Tongue (tissue), 2 donors: ENCODE measurements around the gene PLGRKT. TPM values are rescaled to one million over a fixed set of nuclear protein-coding genes. Genes with fewer than 3 reads are reported as not detected.
"Not testable (repeated sequence)": the region's sequence is repeated elsewhere in the genome, so short reads cannot be mapped to it uniquely, and the experiment has no call there.

ENCODE experiments used
- DNase-seq: peaks from one replicate; pipeline ENCODE4 v3.0.0-alpha.2; 2015
- total RNA-seq: library from RNA; depleted of rRNA; stranded (reverse); fragments of >200 nt; gene quantifications from one replicate; pipeline ENCODE4 v1.2.3, GENCODE V29; 2014

Gene PLGRKT
- total RNA-seq, 1 donor from 2014 or later: 44.1 TPM

DNA sequence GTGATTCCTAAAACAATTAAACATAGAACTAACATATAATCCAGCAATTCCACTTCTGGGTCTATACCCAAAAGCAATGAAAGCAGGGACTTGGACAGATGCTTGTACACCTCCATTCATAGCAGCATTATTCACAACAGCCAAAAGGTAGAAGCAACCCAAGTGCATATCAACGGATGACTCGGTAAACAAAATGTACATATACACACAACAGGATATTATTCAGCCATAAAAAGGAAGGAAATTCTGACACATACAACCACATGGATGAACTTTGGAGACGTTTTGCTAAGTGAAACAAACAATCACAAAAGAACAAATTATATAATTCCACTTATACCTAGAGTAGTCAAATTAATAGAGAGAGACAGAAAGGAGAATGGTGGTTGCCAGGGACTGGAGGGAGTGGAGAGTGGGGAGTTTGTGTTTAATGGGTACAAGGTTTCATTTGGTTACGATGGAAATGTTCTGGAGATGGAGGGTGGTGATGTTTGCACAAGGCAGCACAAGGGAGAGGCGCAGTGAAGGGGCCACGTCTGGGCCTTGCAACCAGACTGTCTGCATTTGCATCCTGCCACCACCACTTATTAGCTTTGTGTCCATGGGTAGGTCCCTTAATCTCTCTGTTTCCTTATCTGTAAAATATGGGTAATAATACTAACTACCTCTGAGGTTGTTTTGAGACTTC is 61.8 kb downstream of the PLGRKT start:
- DNase-seq: no peak

DNA sequence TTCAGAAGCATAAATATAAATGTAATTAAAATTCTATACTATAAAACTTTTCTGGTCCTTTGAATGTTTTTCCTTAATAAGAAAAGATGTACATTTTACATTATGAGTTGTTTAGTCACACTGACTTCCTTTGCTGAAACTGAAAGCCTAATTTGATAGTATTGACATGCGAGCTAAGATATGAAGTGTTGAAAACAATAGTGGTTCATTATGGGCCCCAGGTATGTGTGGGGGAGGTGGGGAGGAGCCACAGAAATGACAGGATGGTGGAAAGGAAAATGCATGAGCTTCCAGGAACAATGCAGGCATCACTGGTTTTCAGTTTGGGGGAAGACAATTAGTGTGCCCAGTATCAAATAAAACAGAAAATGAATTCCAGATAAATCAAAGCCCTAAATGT is 62.6 kb downstream of the PLGRKT start:
- DNase-seq: no peak

DNA sequence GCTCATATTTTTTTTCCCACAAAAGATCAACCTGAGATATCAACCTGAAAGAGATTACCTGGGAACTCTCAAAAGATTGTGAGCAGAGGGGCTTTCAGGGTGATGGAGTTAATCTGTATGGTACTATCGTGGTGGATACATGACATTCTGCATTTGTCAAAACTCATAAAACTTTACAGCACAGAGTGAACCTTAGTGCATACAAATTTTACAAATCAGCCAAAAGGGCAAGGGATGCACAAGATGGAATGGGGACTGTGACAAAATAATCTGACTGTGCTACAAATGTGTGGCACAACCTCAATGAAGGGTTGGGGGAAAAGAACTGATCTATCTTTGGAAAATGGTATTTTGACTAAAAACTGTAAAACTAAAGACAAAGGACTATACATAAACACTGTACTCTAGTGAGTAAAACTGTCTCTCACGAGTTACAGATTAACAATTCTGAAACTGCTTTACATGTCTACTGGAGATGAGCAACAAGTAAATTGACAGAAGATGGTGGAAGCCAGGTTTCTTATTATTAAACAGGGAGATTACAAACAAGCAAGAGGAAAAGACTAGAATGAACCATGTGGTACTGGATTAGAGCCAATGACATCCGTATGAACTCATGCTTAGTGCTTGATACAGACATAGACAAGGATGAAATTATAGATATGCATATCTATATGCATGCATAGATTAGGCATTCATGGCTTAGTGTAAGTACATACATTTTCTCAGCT is 73.3 kb downstream of the PLGRKT start:
- DNase-seq: no peak

DNA sequence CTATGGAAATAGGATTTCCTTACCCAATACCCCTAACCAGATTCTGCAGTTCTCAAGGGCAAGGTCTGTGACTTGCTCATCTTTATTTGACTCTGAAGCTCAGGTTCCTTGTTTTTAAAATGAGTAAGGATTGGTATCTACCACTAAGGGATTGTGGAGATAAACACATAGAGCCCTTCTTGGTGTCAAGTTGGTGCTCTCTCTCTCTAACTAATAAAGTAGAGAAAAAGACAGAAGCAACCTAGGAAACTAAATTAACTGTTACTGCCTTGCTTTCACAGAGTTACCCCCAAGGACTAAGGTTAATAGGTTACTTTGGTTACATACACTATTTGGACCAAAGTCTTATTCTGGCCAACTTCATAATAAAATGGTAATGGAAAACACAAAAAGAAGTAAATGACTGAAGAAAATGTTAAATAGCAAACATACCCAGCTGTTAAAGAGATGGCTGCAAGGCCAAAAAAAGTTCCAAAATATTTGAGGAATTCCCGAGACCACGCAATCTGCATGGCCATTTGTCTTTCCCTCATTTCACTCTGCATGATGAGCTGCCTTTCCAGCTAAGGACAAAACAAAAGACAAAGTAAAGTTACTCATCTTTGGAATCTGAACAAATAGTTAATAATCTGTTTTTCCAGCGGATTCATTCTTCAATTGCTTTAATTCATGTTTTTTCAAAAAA is 76.3 kb downstream of the PLGRKT start:
- peak; percentile 22 for DNase-seq

DNA sequence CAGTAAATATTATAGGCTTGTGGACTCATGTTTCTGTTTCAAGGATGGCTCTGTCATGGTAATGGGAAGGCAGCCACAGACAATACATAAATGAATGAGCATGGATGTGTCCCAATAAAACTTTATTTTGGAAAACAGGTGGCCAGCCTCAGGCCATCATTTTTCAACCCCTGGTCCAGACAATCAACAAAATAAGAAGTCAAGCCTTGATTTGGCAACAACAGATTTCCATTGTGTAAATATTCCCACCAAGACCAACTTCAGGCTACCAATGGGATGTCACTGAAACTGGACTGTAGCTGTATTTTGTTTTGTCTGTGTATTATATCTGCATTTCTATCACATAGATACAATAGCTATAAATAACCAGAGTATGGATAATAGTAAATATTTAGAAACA is 77.4 kb downstream of the PLGRKT start:
- no peak for DNase-seq

- DNase-seq: peak; percentile 15
Observed at GRCh38 chr9:5357431-5358105, 80.2 kb downstream of the PLGRKT start.

GRCh38 chr9:5355817-5356216 is 81.9 kb downstream of the PLGRKT start:
- no peak for DNase-seq

DNA sequence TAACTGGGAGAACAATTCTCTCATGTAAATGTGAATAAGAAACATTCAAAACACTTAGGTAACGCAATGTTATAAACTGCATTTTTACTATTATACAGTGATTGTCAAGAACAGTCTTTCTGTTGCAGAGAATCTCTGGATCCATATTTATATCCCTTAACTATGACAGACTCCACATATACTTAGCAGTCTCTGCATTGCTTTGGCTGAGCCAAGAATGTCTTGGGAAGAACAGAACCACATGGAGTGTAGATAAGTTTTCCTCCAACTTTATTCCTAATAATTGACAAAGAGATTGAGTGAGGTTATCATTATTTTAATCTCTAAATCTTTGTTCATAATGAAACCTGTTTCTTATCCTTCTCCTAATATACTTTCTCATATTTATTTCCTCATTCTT is 82.5 kb downstream of the PLGRKT start:
- DNase-seq: no peak

DNA sequence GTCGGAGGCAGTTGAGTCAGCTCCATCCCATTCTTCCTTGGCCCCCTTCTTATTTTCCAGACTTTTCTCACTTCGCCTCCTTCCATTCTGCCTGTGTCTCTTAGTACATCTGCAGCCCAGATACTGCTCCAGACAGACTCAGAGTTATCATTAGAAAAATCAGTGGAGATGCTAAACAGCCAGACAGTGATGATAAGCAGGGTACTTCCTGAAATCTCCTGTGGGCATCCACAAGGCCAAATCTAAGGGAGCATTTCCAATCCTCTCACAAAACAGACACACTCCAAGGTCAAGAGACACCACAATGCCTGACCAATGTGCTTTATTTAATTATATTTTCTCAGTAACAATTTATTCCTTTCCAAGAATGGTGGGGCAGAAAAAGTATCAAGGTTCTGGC is 83.5 kb downstream of the PLGRKT start:
- no peak for DNase-seq

DNA sequence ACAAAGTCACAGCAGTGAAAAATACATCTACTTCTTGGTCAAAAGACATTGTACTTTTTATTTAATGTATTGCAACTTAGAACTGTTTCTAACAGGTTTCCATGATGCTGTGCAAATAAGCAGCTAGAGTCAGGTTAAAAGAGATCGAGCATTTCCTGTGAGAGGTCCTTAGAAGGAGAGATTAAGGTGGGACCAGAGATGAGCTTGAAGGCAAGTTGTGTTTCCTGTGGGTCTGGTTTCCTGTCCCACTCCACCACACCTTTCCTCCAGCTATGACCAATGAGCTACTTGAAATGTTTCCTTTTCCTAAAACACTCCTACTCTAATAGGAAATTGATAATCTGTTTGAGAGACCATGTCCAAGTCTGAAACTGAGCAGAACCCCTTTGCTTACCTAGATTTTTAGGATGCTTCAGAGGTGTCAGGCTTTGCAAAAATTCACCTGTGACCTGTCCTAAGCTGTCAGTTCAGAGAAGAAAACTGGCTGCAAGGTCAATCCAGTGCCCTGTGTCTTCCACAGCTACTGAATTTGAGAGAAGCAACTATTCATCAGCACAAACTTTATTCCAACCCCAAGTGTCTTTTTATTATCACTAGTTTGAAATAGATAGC is 85.0 kb downstream of the PLGRKT start:
- no peak for DNase-seq

DNA sequence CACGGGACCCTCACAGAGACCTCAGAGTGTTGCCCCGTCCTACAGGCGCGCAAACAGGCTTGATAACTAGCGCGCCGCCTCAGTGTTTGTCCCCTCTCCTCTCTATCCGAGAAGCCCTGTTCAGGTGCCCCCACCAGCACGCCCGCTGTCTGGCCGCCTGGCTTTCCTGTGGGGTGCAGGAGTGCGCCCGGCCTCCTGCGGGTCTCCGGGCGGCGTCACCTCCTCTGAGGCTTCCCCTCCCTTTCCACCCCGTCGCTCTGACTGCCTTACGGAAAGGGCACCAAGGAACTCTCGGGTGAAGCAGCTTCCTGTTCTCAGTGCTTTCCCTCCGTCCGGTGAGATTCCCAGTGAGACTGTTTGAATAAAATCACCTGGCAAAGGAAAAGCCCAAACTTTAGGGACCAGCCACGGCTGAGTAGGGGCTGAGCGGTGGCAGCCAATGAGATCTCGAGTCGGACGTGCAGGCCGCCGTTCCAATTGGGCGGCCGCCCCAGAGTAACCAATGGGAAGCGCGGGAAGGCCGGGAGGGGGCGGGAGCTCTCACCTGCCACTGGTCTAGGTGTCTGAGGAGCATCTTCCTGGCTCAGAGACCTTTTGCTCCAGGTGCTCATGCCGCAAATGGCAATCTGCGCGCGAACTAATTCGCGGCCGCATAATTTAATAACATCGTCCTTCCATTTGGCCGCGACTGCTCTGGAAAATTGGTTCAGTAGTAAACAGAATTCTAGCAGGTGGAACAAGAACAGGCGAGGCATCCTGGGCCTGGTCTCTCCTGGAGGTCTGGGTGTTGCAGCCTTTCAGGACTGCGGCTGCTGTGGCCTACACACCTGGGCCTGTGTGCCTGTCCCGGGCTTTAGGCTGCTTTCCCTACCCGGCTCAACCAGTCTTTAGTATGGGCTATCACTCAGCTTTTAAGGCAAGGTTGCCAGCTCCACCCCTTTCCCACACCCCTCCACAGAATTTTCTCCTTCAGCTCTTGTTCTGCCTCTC is 98.4 kb downstream of the PLGRKT start, which contains the start of gene RLN1:
Gene RLN1 (minus strand): TSS at position 885 of the 990 bp plus-strand sequence. CDS start 130 bp downstream, at position 755.
- not testable (repeated sequence) for DNase-seq

DNA sequence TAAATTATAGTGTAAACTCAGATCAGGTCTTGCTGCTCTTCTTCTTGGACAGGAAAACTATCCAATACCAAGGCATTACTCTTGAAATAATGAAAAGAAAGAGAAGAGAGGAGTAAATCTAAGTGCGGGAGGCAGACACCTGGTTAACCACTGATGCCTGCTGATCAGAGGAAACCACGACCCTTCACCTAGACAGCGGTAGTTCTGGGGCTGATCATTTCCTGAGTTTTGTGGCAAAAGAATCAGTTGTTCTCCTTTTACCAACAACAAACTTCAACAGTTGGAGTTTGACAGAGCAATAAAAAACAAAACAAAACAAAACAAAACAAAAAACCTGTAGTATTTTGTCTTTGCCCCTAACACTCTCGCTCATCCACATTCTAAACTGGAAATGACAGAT is 101.0 kb downstream of the PLGRKT start:
- DNase-seq: no peak

- DNase-seq: not testable (repeated sequence)
Observed at GRCh38 chr9:5331276-5331675, 106.4 kb downstream of the PLGRKT start.

- DNase-seq: peak; percentile 1
Observed at GRCh38 chr9:5326893-5327548, 110.7 kb downstream of the PLGRKT start.

- DNase-seq: no peak
Observed at GRCh38 chr9:5326187-5326586, 111.5 kb downstream of the PLGRKT start.

DNA sequence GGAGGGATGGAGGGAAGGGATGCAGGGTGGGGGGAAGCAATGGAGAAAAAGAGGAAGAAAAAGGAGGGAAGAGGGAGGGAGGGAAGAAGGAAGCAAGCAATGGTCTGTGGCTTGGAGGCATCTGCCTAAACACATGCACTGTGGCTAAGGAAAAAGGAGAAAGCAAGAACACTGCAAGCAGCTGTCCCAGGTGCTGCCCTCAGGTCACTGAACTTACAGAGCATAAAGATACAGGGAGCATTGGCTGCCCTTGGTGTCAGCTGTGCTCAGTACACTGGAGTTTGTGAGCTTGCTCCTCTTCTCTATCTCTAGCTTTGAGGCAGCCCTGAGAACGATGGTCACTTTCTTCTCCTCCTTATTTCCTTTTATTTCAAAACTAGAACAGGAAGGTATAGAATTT is 116.1 kb downstream of the PLGRKT start:
- not testable (repeated sequence) for DNase-seq

DNA sequence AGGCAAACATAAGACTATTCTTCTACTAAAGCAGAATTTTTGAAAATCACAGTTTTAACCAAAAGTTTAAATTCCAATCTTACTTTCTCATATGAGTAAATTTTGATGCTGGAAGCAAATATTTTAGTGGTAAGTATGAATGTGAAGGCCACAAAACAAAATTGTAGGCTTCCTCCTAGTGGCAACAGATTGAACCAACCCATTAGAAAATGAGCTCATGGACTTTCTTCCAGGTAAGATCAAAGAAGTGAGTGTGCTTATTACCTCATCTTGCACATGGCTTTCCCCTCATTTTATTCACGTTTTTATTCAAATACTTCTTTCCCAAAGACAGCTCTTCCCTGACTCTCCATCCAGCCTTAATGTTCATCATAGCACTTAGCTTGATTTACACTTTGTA is 116.7 kb downstream of the PLGRKT start:
- DNase-seq: no peak

GRCh38 chr9:5316406-5316805 is 121.3 kb downstream of the PLGRKT start:
- not testable (repeated sequence) for DNase-seq

GRCh38 chr9:5315187-5315923 is 122.4 kb downstream of the PLGRKT start:
- DNase-seq: no peak

DNA sequence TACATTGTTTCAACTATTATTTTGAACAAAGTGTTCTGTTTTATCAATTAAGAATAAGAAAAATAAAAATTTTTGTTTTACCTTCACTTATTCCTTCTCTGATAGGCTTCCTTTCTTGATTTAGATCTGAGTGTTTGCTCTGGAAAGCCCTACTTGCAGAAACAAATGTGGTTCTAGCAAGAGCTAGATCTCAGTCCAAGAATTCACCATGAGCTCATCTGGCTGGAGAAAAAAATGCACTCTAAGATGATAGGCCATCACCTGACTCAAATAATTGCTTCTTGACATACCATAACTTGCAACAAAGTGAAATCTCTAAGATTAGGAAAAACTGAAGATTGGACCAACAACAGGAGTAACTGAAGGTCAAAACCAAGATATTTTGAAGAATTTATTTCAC is 126.9 kb downstream of the PLGRKT start:
- DNase-seq: no peak
